ENCODE results near the gene PAXX. TPM values are rescaled to one million over a fixed set of nuclear protein-coding genes. Genes with fewer than 3 reads are reported as not detected.
"Not testable (repeated sequence)": the region's sequence is repeated elsewhere in the genome, so short reads cannot be mapped to it uniquely, and the experiment has no call there.

The PAXX gene
- total RNA-seq, 4 donors from 2014 or later: 49.3 to 85.2 (median 66.0) TPM

- no peaks in the 10 kb centered on the region for H3K9me3 ChIP-seq
- no peaks in the 10 kb centered on the region for H3K27me3 ChIP-seq
- peaks cover 21 to 53% (median 39%) of the 10 kb centered on the region in 4 donors for H3K4me1 ChIP-seq
- in situ Hi-C loops (cut with MboI; ENCODE audit: low pct_ligation_motif_present in 1 of 4, low pct_unique_long_range_greater_than_20kb in 1 of 4, low sequenced_read_pairs in 3 of 4) (loop anchor here in 3 of 4 donors (10.0 to 25.0 kb wide), 2 partner anchors 245 to 247 kb away; partner anchors contain the start of genes CCDC183 (in 2 of the 3) and TMEM141 (in 2 of the 3)), intact Hi-C loops (cut with DNase I; ENCODE audit: low total_unique reads) (loop anchor here (5.0 kb wide), 1 partner anchor 85 kb away; the partner anchor contains the start of gene C8G)
- H3K27ac ChIP-seq: no peak within 1 kb of the TSS
- no peak for TF ChIP-seq EP300 (IDR thresholded peaks at IDR 0.05; ENCODE audit: low read depth)
- TF ChIP-seq, protein P1, sequence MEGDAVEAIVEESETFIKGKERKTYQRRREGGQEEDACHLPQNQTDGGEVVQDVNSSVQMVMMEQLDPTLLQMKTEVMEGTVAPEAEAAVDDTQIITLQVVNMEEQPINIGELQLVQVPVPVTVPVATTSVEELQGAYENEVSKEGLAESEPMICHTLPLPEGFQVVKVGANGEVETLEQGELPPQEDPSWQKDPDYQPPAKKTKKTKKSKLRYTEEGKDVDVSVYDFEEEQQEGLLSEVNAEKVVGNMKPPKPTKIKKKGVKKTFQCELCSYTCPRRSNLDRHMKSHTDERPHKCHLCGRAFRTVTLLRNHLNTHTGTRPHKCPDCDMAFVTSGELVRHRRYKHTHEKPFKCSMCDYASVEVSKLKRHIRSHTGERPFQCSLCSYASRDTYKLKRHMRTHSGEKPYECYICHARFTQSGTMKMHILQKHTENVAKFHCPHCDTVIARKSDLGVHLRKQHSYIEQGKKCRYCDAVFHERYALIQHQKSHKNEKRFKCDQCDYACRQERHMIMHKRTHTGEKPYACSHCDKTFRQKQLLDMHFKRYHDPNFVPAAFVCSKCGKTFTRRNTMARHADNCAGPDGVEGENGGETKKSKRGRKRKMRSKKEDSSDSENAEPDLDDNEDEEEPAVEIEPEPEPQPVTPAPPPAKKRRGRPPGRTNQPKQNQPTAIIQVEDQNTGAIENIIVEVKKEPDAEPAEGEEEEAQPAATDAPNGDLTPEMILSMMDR (IDR thresholded peaks at IDR 0.05): no peak
- no peak for TF ChIP-seq POLR2A (IDR thresholded peaks at IDR 0.05)
- no peak for TF ChIP-seq POLR2AphosphoS5 (IDR thresholded peaks at IDR 0.05)
- H3K4me3 ChIP-seq: no peak within 1 kb of the TSS
- whole genome bisulfite sequencing, 2 donors (ENCODE audit: low coverage in 1 of 2): 40% methylated on average over 15 of the region's 16 CpGs; no CpG with 5 or more reads in 1 of the 2 donors
- no peaks in the 10 kb centered on the region for H3K36me3 ChIP-seq
- no peak for DNase-seq
Observed at GRCh38 chr9:137031904-137032640, 39.9 kb downstream of the PAXX start, which contains the start of gene FUT7. Gene FUT7, minus strand, starts transcription at chr9:137032088. Its CDS starts 97 bp downstream, at chr9:137031991.

GRCh38 chr9:137032858-137033257 is 40.6 kb downstream of the PAXX start:
- no peak overlapping the region for H3K27ac ChIP-seq

GRCh38 chr9:137033481-137033880 is 41.3 kb downstream of the PAXX start:
- H3K4me1 ChIP-seq: peaks cover 15 to 45% (median 31%) of the 10 kb centered on the region in 4 donors
- not testable (repeated sequence) for DNase-seq, H3K27me3 ChIP-seq, H3K9me3 ChIP-seq, H3K36me3 ChIP-seq, H3K4me3 ChIP-seq
- intact Hi-C loops (cut with DNase I; ENCODE audit: low total_unique reads): loop anchor here (5.0 kb wide), 1 partner anchor 86 kb away; the partner anchor contains the start of gene C8G
- WGBS, 2 donors (ENCODE audit: low coverage in 1 of 2): 92 to 95% methylated on average over 4 to 5 of the region's 5 CpGs
- in situ Hi-C loops (cut with MboI; ENCODE audit: low pct_ligation_motif_present in 1 of 4, low pct_unique_long_range_greater_than_20kb in 1 of 4, low sequenced_read_pairs in 3 of 4): loop anchor here in 3 of 4 donors (10.0 to 25.0 kb wide), 2 partner anchors 246 to 249 kb away; partner anchors contain the start of genes CCDC183 (in 2 of the 3) and TMEM141 (in 2 of the 3)
- peak overlapping the region in 1 of 4 donors; percentile 5 for H3K27ac ChIP-seq

More at GRCh38 chr9:137032858-137033257, 40.6 kb downstream of the PAXX start:
- Histone ChIP-seq H3K36me3 (no peaks in the 10 kb centered on the region), H3K4me1 (peaks cover 15 to 47% (median 32%) of the 10 kb centered on the region in 4 donors), H3K27me3 (no peaks in the 10 kb centered on the region), H3K9me3 (no peaks in the 10 kb centered on the region), H3K4me3 (no peak overlapping the region)
- intact Hi-C loops (cut with DNase I; ENCODE audit: low total_unique reads): loop anchor here (5.0 kb wide), 1 partner anchor 86 kb away; the partner anchor contains the start of gene C8G
- in situ Hi-C loops (cut with MboI; ENCODE audit: low pct_ligation_motif_present in 1 of 4, low pct_unique_long_range_greater_than_20kb in 1 of 4, low sequenced_read_pairs in 3 of 4): loop anchor here in 3 of 4 donors (10.0 to 25.0 kb wide), 2 partner anchors 246 to 248 kb away; partner anchors contain the start of genes CCDC183 (in 2 of the 3) and TMEM141 (in 2 of the 3)
- TF ChIP-seq, protein P1 (IDR thresholded peaks at IDR 0.05): no peak
- no peak for TF ChIP-seq POLR2AphosphoS5 (IDR thresholded peaks at IDR 0.05)
- no peak for TF ChIP-seq POLR2A (IDR thresholded peaks at IDR 0.05)
- TF ChIP-seq EP300 (IDR thresholded peaks at IDR 0.05; ENCODE audit: low read depth): no peak
- DNase-seq: no peak
- 75% methylated on average over 10 of the region's 10 CpGs; no CpG with 5 or more reads in 1 of the 2 donors for WGBS, 2 donors (ENCODE audit: low coverage in 1 of 2)

DNA sequence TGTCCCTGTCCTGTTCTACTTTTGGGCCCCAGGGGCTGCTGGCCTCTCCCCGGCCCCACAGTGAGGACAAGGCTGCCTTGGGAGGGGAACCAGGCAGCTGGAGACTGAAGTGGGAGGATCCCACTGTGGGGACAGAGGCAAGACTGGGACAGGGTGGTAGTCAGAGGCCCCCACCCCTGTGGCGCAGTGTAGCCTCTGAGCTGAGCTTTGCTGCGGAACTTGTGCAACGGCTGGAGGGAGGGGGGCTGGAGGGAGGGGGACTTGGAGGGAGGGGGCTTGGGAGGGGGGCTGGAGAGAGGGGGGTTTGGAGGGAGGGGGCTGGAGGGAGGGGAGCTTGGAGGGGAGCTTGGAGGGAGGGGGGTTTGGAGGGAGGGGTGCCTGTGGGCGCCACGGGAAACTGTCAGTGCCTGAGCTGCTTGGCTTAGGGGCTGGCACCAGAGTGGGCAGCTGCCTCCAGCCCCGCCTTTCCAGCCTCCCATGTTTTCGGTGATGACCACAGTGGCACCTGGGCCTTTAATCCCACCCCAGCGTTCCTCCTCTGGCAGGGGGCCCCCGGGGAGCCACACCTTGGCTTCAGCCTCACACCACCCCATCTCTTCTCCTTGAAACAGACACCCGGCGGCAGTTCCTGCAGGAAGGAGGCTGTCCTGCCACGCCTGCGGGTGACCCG is 42.0 kb downstream of the PAXX start:
- Histone ChIP-seq H3K27ac (peak overlapping the region in 3 of 4 donors; percentile 28 to 66 (median 39)), H3K36me3 (no peaks in the 10 kb centered on the region), H3K4me3 (no peak overlapping the region), H3K27me3 (no peaks in the 10 kb centered on the region), H3K9me3 (no peaks in the 10 kb centered on the region), H3K4me1 (peaks cover 11 to 38% (median 24%) of the 10 kb centered on the region in 4 donors)
- peak; percentile 73 for DNase-seq
- TF ChIP-seq EP300 (IDR thresholded peaks at IDR 0.05; ENCODE audit: low read depth) (no peak), POLR2A (IDR thresholded peaks at IDR 0.05) (no peak), POLR2AphosphoS5 (IDR thresholded peaks at IDR 0.05) (no peak)
- TF ChIP-seq, protein P1 (IDR thresholded peaks at IDR 0.05): no peak
- 34% methylated on average over 13 of the region's 15 CpGs; no CpG with 5 or more reads in 1 of the 2 donors for WGBS, 2 donors (ENCODE audit: low coverage in 1 of 2)
- intact Hi-C loops (cut with DNase I; ENCODE audit: low total_unique reads) (loop anchor here (2.0 to 5.0 kb wide), 2 partner anchors 87 to 247 kb away; partner anchors contain the start of gene C8G), in situ Hi-C loops (cut with MboI; ENCODE audit: low pct_ligation_motif_present in 1 of 4, low pct_unique_long_range_greater_than_20kb in 1 of 4, low sequenced_read_pairs in 3 of 4) (loop anchor here in 3 of 4 donors (10.0 to 25.0 kb wide), 2 partner anchors 247 to 249 kb away; partner anchors contain the start of genes CCDC183 (in 2 of the 3) and TMEM141 (in 2 of the 3))

Measured in transverse colon (tissue), 4 donors.